Fibroblast of pulmonary artery (primary cell): ENCODE results near the gene PRR30.
"Not testable (repeated sequence)": the region's sequence is repeated elsewhere in the genome, so short reads cannot be mapped to it uniquely, and the experiment has no call there.

Source experiments
- DNase-seq: peaks from one replicate; pipeline ENCODE4 v3.0.0-alpha.2; 2010; ENCODE audit warnings: low read depth
- H3K4me3 ChIP-seq: replicated peaks from 2 replicates; pipeline ENCODE4 v1.5.1; 2011; ENCODE audit warnings: low read depth, mild to moderate bottlenecking, control low read depth, low read length, moderate library complexity
- CTCF ChIP-seq: IDR thresholded peaks from 2 replicates; pipeline ENCODE4 v1.5.1; 2011; ENCODE audit warnings: mild to moderate bottlenecking, control low read depth, low read length, inconsistent platforms; ENCODE audit errors: missing control alignments

PRR30 gene

GRCh38 chr2:27178469-27178868, 39.3 kb upstream of the PRR30 start:
- TF ChIP-seq CTCF: no peak
- DNase-seq: no peak
- no peak overlapping the region for H3K4me3 ChIP-seq

- H3K4me3 ChIP-seq: no peak overlapping the region
- TF ChIP-seq CTCF: no peak
- DNase-seq: no peak
Observed at GRCh38 chr2:27177441-27178351, 38.5 kb upstream of the PRR30 start.

GRCh38 chr2:27175781-27176180, 36.6 kb upstream of the PRR30 start:
- not testable (repeated sequence) for H3K4me3 ChIP-seq, DNase-seq

GRCh38 chr2:27175330-27175729, 36.1 kb upstream of the PRR30 start:
- DNase-seq: peak; percentile 38
- no peak for TF ChIP-seq CTCF
- no peak overlapping the region for H3K4me3 ChIP-seq

- H3K4me3 ChIP-seq: no peak overlapping the region
- no peak for TF ChIP-seq CTCF
Observed at GRCh38 chr2:27174638-27175037, 35.4 kb upstream of the PRR30 start.

GRCh38 chr2:27171351-27171848, 32.2 kb upstream of the PRR30 start:
- H3K4me3 ChIP-seq: no peak overlapping the region
- no peak for TF ChIP-seq CTCF
- DNase-seq: no peak

More at GRCh38 chr2:27174638-27175037, 35.4 kb upstream of the PRR30 start:
- DNase-seq: no peak

- no peak overlapping the region for H3K4me3 ChIP-seq
- no peak for TF ChIP-seq CTCF
- no peak for DNase-seq
Observed at GRCh38 chr2:27170581-27171337, 31.5 kb upstream of the PRR30 start.
